ENCODE data around the gene CBY2.
A peak's percentile ranks its signal among the peaks of the same experiment; 100 is the strongest.

CBY2 gene

GRCh38 chr13:45702869-45703391, 810 bp downstream of the CBY2 start:
- no peak for TF ChIP-seq CTCF (IDR thresholded peaks at IDR 0.05; ENCODE audit: insufficient read depth, low read depth, low read length, missing control alignments)
- no peak for DNase-seq (ENCODE audit: low read depth)

GRCh38 chr13:45704211-45704739, 2.2 kb downstream of the CBY2 start:
- TF ChIP-seq CTCF (IDR thresholded peaks at IDR 0.05; ENCODE audit: insufficient read depth, low read depth, low read length, missing control alignments) = no peak
- H3K4me3 ChIP-seq (ENCODE audit: low read depth, low read length) = no peak overlapping the region
- no peak for DNase-seq (ENCODE audit: low read depth)

More at GRCh38 chr13:45702869-45703391, 810 bp downstream of the CBY2 start:
- no peak overlapping the region for H3K4me3 ChIP-seq (ENCODE audit: low read depth, low read length)

- TF ChIP-seq CTCF (IDR thresholded peaks at IDR 0.05; ENCODE audit: insufficient read depth, low read depth, low read length, missing control alignments) = no peak
- no peak for DNase-seq (ENCODE audit: low read depth)
- H3K4me3 ChIP-seq (ENCODE audit: low read depth, low read length) = no peak overlapping the region
Observed at GRCh38 chr13:45704854-45705695, 3.0 kb downstream of the CBY2 start.

- peak; percentile 66 for DNase-seq (ENCODE audit: low read depth)
- H3K4me3 ChIP-seq (ENCODE audit: low read depth, low read length) = no peak overlapping the region
- TF ChIP-seq CTCF (IDR thresholded peaks at IDR 0.05; ENCODE audit: insufficient read depth, low read depth, low read length, missing control alignments) = no peak
Observed at GRCh38 chr13:45705918-45706317, 3.8 kb downstream of the CBY2 start.

- no peak for TF ChIP-seq CTCF (IDR thresholded peaks at IDR 0.05; ENCODE audit: insufficient read depth, low read depth, low read length, missing control alignments)
- no peak overlapping the region for H3K4me3 ChIP-seq (ENCODE audit: low read depth, low read length)
- no peak for DNase-seq (ENCODE audit: low read depth)
Observed at GRCh38 chr13:45707516-45708100, 5.5 kb downstream of the CBY2 start.

GRCh38 chr13:45711951-45712350, 9.8 kb downstream of the CBY2 start:
- no peak for DNase-seq (ENCODE audit: low read depth)
- no peak for TF ChIP-seq CTCF (IDR thresholded peaks at IDR 0.05; ENCODE audit: insufficient read depth, low read depth, low read length, missing control alignments)
- H3K4me3 ChIP-seq (ENCODE audit: low read depth, low read length) = no peak overlapping the region
